CD4-positive, alpha-beta memory T cell (primary cell): Measurements from ENCODE around the gene SPPL3. TPM values are rescaled to one million over a fixed set of nuclear protein-coding genes. Genes with fewer than 3 reads are reported as not detected.

Source experiments
- CTCF ChIA-PET: fragments of 350-600 bp; sonication (Branson Sonifier 250); formaldehyde crosslinking; loops from one replicate; lab custom pipeline; 2021; ENCODE audit warnings: inconsistent platforms; ENCODE audit not compliant: partially characterized antibody; lab: Charles Lee
- POLR2A ChIA-PET: fragments of 350-600 bp; sonication (Branson Sonifier 250); formaldehyde crosslinking; loops from one replicate; lab custom pipeline; 2021; ENCODE audit not compliant: partially characterized antibody; lab: Charles Lee
- DNase-seq, 5 donors: peaks; one replicate each; pipeline versions ENCODE4 v3.0.0 to v3.0.0-alpha.2; 2020 to 2022; ENCODE audit warnings: mixed read lengths in 1 of 5
- H3K27ac ChIP-seq: one replicate; pipeline ENCODE4 v1.7.0; 2013; ENCODE audit warnings: low read depth, low read length
- H3K27me3 ChIP-seq: 2 replicates; pipeline ENCODE4 v1.7.0; 2013; ENCODE audit warnings: mild to moderate bottlenecking, low read length, moderate library complexity; ENCODE audit not compliant: insufficient read depth
- H3K36me3 ChIP-seq: 2 replicates; pipeline ENCODE4 v1.7.0; 2013; ENCODE audit warnings: mild to moderate bottlenecking, low read length, moderate library complexity; ENCODE audit not compliant: insufficient read depth
- H3K4me1 ChIP-seq: 2 replicates; pipeline ENCODE4 v1.7.0; 2013; ENCODE audit warnings: mild to moderate bottlenecking, low read length, moderate library complexity; ENCODE audit not compliant: insufficient read depth
- H3K4me3 ChIP-seq, 2 donors: one replicate each; pipeline ENCODE4 v1.7.0; 2013; ENCODE audit warnings: low read length in 2 of 2, mild to moderate bottlenecking in 1 of 2
- H3K9me3 ChIP-seq, 2 donors: one replicate each; pipeline ENCODE4 v1.7.0; 2013; ENCODE audit warnings: low read length in 2 of 2, control low read depth in 1 of 2; ENCODE audit not compliant: control insufficient read depth in 1 of 2
- H3K27ac Mint-ChIP-seq, 7 donors: one replicate each; pipeline ENCODE4 v1.8.0; 2020 to 2021; ENCODE audit warnings: mixed read lengths in 7 of 7, mild to moderate bottlenecking in 6 of 7, inconsistent platforms in 3 of 7, moderate library complexity in 3 of 7
- H3K27me3 Mint-ChIP-seq, 2 donors: one replicate each; pipeline ENCODE4 v1.8.0; 2020 to 2021; ENCODE audit warnings: mixed read lengths in 2 of 2
- H3K36me3 Mint-ChIP-seq, 2 donors: one replicate each; pipeline ENCODE4 v1.8.0; 2020 to 2021; ENCODE audit warnings: mixed read lengths in 2 of 2, inconsistent platforms in 1 of 2, mild to moderate bottlenecking in 1 of 2
- H3K4me1 Mint-ChIP-seq, 4 donors: one replicate each; pipeline ENCODE4 v1.8.0; 2020 to 2021; ENCODE audit warnings: mixed read lengths in 4 of 4, mild to moderate bottlenecking in 1 of 4
- H3K4me3 Mint-ChIP-seq, 8 donors: one replicate each; pipeline ENCODE4 v1.8.0; 2020 to 2021; ENCODE audit warnings: mixed read lengths in 8 of 8, mild to moderate bottlenecking in 7 of 8, moderate library complexity in 6 of 8, inconsistent platforms in 3 of 8
- H3K9me3 Mint-ChIP-seq, 8 donors: one replicate each; pipeline ENCODE4 v1.8.0; 2020 to 2021; ENCODE audit warnings: mixed read lengths in 8 of 8, mild to moderate bottlenecking in 5 of 8, inconsistent platforms in 3 of 8, moderate library complexity in 1 of 8
- intact Hi-C: fragments of 100-400 bp; cut with micrococcal nuclease; formaldehyde crosslinking; loops from one replicate; pipeline ENCODE4 v1.15.1; 2023
- polyA plus RNA-seq, 2 donors: library from polyadenylated mRNA; unstranded; fragments of 300-500 nt; fragmentation: Illumina TruSeq; gene quantifications; one replicate each; pipeline ENCODE4 v1.2.3, GENCODE V29; 2021
- total RNA-seq, 2 experiments: library from RNA; stranded (reverse); gene quantifications; one replicate each; pipeline ENCODE4 v1.2.3, GENCODE V29; 2021

SPPL3 gene
- total and polyA plus RNA-seq, 4 experiments from 2014 or later, result 7.4 to 49.4 (median 44.8) TPM

DNA sequence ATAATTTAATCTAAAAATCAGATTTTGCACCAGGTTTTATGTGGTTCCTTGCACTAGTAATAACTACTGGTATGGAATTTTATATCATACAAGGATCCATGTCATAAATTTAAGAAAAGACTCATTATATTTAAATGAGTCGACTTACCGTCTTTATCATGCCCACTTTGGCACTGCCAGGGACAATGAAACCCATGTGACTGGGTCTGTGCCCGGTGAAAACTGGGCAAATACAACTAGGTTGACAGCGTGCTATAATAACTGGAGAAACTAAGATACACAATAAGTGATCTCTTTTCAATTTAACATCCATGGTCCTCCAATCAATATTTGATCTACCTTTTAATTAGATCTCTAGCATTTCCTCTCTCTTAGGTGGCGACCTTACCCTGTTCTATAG lies 114.0 kb downstream of the SPPL3 start:
- peaks cover 20% of the 10 kb centered on the region in 2 donors for H3K36me3 Mint-ChIP-seq
- intact Hi-C loops, result no loop called here
- H3K4me1 Mint-ChIP-seq, result peaks cover 6 to 21% (median 16%) of the 10 kb centered on the region in 4 donors
- no peak overlapping the region for H3K27ac Mint-ChIP-seq
- H3K27ac ChIP-seq, result no peak overlapping the region
- peak in 1 of 5 donors; percentile 23 for DNase-seq
- no peak overlapping the region for H3K4me3 ChIP-seq
- H3K27me3 Mint-ChIP-seq, result no peaks in the 10 kb centered on the region
- no peaks in the 10 kb centered on the region for H3K36me3 ChIP-seq
- H3K4me3 Mint-ChIP-seq, result no peak overlapping the region
- CTCF ChIA-PET, result no interaction called here
- no peaks in the 10 kb centered on the region for H3K27me3 ChIP-seq
- POLR2A ChIA-PET, result no interaction called here
- peaks cover 0 to 11% (median under 1%) of the 10 kb centered on the region in 8 donors for H3K9me3 Mint-ChIP-seq
- H3K9me3 ChIP-seq, result no peaks in the 10 kb centered on the region
- H3K4me1 ChIP-seq, result no peaks in the 10 kb centered on the region

DNA sequence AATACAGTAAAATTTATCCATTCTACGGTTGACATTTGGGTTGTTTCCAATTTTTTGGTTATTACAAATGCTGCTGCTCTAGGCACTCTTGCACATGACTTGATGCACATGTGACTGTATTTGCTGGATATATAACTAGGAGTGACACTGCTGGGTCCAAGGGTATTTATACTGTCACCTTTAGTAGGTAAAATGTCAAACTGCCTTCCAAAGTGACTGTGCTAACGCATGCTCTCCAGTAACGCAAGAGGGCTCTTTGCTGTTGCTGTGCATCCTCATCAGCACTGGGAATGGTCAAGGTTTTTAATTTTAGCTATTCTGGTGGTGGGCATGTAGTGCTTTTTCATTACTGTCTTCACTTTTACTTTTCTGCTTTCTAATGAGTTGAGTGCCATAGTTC lies 116.3 kb downstream of the SPPL3 start:
- Mint-ChIP-seq H3K4me1 (peaks cover 10 to 34% (median 24%) of the 10 kb centered on the region in 4 donors), H3K36me3 (peaks cover 24 to 28% of the 10 kb centered on the region in 2 donors), H3K27ac (peak overlapping the region in 2 of 7 donors; percentile 58 to 77), H3K27me3 (no peaks in the 10 kb centered on the region), H3K9me3 (peaks cover 0 to 1% (median 0%) of the 10 kb centered on the region in 8 donors), H3K4me3 (no peak overlapping the region)
- ChIA-PET POLR2A (no interaction called here), CTCF (no interaction called here)
- DNase-seq, result no peak
- H3K27me3 ChIP-seq, result no peaks in the 10 kb centered on the region
- no peak overlapping the region for H3K4me3 ChIP-seq
- intact Hi-C loops, result no loop called here
- no peaks in the 10 kb centered on the region for H3K9me3 ChIP-seq
- H3K27ac ChIP-seq, result no peak overlapping the region
- H3K36me3 ChIP-seq, result no peaks in the 10 kb centered on the region
- H3K4me1 ChIP-seq, result peaks cover 8% of the 10 kb centered on the region

DNA sequence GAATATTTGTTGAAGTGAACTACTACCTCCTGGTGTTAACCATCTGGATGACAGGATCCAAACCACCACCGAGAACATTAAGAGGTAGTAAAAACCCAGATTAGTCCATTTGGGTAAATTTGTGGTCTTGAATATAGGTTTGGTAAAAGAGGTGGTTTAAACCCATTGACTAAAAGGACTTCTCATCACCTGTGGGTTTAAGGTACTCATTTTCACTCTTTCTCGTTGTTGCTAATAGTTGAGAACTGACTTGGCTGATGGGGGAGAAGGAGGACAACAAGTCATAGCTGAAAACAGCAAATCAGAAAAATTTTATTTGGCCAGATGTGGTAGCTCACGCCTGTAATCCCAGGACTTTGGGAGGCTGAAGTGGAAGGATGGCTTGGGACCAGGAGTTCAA lies 119.4 kb downstream of the SPPL3 start:
- H3K36me3 Mint-ChIP-seq, result peaks cover 30 to 33% of the 10 kb centered on the region in 2 donors
- Histone ChIP-seq H3K27ac (no peak overlapping the region), H3K27me3 (no peaks in the 10 kb centered on the region), H3K4me3 (no peak overlapping the region), H3K36me3 (no peaks in the 10 kb centered on the region), H3K9me3 (no peaks in the 10 kb centered on the region), H3K4me1 (peaks cover 14% of the 10 kb centered on the region)
- intact Hi-C loops, result no loop called here
- ChIA-PET CTCF (interaction anchor here (0.9 kb wide), 1 partner anchor 14 kb away, joined by 3 read pairs; no protein-coding TSS in a partner anchor), POLR2A (no interaction called here)
- no peaks in the 10 kb centered on the region for H3K27me3 Mint-ChIP-seq
- H3K4me1 Mint-ChIP-seq, result peaks cover 15 to 40% (median 20%) of the 10 kb centered on the region in 4 donors
- H3K27ac Mint-ChIP-seq, result peak overlapping the region in 5 of 7 donors; percentile 29 to 73 (median 58)
- no peak overlapping the region for H3K4me3 Mint-ChIP-seq
- DNase-seq, result no peak
- no peaks in the 10 kb centered on the region for H3K9me3 Mint-ChIP-seq

DNA sequence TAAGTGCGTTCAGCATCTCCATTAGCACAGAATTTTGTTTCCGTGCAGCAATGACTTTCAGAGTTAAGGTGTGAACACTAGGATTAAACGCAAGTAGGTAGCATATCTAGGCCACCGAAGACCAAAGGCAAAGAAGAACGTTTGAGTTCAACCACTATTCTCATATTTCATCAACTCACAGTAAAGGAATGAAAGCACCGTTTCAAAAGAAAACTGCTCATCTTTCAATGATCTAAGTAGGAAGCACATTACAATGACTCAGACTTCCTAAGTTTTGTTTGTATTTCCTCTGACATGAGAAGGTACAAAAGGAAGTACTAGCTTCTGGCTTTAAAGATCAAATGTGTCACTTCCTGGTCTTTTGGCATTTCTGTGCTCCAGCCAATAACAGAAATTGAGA lies 121.0 kb downstream of the SPPL3 start:
- H3K4me3 ChIP-seq, result no peak overlapping the region
- ChIA-PET POLR2A (no interaction called here), CTCF (interaction anchor here (0.7 to 1.0 kb wide), 2 partner anchors 134 to 189 kb away, joined by 3 to 4 read pairs; no protein-coding TSS in a partner anchor)
- H3K27me3 Mint-ChIP-seq, result no peaks in the 10 kb centered on the region
- DNase-seq, result peak in 1 of 5 donors; percentile 7
- no peaks in the 10 kb centered on the region for H3K9me3 Mint-ChIP-seq
- peaks cover 15 to 32% (median 17%) of the 10 kb centered on the region in 4 donors for H3K4me1 Mint-ChIP-seq
- H3K27ac Mint-ChIP-seq, result peak overlapping the region; percentile 25 to 87 (median 67)
- no peaks in the 10 kb centered on the region for H3K27me3 ChIP-seq
- peak overlapping the region in 6 of 8 donors; percentile 36 to 74 (median 54) for H3K4me3 Mint-ChIP-seq
- peaks cover 14% of the 10 kb centered on the region for H3K4me1 ChIP-seq
- H3K27ac ChIP-seq, result no peak overlapping the region
- no peaks in the 10 kb centered on the region for H3K9me3 ChIP-seq
- intact Hi-C loops, result no loop called here
- no peaks in the 10 kb centered on the region for H3K36me3 ChIP-seq
- peaks cover 26 to 32% of the 10 kb centered on the region in 2 donors for H3K36me3 Mint-ChIP-seq

DNA sequence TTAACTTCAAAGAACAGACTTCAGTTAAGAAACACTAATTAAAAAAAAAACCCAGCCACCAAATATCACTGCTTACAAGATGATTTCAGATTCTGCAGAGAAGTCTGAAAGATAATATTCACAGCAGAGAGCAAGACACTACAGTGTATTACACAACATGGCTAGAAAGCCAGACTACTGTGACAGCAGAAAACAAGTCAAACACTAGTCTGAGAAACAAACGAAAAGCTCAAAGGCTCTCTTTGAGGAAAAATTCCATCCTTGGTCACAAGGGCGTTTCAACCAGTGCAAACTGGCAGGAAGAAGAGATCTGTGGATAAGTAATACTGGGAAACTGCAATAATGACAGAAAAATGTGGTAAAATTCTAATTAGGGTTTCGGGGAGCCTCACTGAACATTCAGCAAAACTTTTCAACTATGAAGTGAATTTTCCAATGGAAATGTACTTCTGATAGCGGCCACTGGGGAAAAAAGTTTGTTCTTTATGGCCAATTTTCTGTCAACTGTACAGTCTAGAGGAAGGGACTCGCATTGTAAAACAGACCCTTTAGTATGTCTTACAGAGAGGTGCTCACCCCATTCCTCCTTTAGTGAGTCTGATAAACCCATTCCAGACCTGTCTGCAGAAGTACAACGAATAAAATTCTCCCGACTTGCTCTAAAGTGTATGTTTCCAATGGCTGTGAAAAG lies 128.2 kb downstream of the SPPL3 start:
- peaks cover 23 to 56% of the 10 kb centered on the region in 2 donors for H3K36me3 Mint-ChIP-seq
- no peaks in the 10 kb centered on the region for H3K27me3 Mint-ChIP-seq
- intact Hi-C loops, result no loop called here
- H3K27ac Mint-ChIP-seq, result peak overlapping the region in 2 of 7 donors; percentile 32 to 62
- H3K4me3 Mint-ChIP-seq, result no peak overlapping the region
- H3K9me3 Mint-ChIP-seq, result peaks cover 0 to 2% (median 0%) of the 10 kb centered on the region in 8 donors
- no peaks in the 10 kb centered on the region for H3K9me3 ChIP-seq
- H3K36me3 ChIP-seq, result peaks cover 3% of the 10 kb centered on the region
- peaks cover 6 to 22% (median 15%) of the 10 kb centered on the region in 4 donors for H3K4me1 Mint-ChIP-seq
- no peak overlapping the region for H3K4me3 ChIP-seq
- no peak overlapping the region for H3K27ac ChIP-seq
- peaks cover 6% of the 10 kb centered on the region for H3K4me1 ChIP-seq
- CTCF ChIA-PET, result no interaction called here
- no peak for DNase-seq
- POLR2A ChIA-PET, result no interaction called here
- no peaks in the 10 kb centered on the region for H3K27me3 ChIP-seq

DNA sequence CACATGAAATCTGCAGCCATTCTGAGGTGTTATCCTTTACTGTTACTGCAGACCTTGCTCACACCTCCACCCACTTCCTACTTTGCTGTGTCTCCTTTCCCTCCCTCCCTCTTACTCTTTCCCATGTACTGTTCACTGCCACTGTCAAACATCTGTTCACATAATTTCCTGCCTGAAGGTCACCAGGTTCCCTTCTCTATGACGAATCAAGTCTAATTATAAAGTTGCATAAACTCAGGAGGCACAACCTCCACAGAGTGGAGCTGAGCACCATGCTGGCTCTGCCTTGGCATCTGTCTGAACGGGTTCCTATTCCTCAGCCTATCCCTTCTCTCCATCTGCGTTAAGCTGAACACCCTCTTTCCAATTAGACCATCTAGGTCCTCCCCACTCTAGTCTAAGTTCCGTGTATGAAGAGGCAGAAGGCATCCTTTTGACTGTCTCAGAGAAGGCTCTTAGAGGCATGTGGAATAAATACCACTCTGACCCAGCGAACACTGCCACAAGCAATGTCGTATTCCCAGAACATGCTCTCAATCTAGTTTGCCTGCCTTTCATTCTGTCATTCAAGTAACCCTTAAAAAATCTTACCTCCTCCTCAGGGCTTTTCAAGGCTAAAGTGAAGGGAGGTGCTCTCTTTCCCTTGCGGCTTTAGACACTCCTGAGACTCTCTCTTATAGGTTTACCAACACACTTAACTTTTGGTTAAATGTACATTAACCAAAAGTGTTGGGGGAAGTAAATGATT lies 129.8 kb downstream of the SPPL3 start:
- peaks cover 3% of the 10 kb centered on the region for H3K36me3 ChIP-seq
- intact Hi-C loops, result no loop called here
- peaks cover 26 to 59% of the 10 kb centered on the region in 2 donors for H3K36me3 Mint-ChIP-seq
- ChIA-PET POLR2A (no interaction called here), CTCF (no interaction called here)
- no peak overlapping the region for H3K4me3 Mint-ChIP-seq
- H3K4me3 ChIP-seq, result no peak overlapping the region
- H3K9me3 Mint-ChIP-seq, result peaks cover 0 to 2% (median 0%) of the 10 kb centered on the region in 8 donors
- H3K27me3 ChIP-seq, result no peaks in the 10 kb centered on the region
- no peaks in the 10 kb centered on the region for H3K27me3 Mint-ChIP-seq
- H3K9me3 ChIP-seq, result no peaks in the 10 kb centered on the region
- H3K4me1 Mint-ChIP-seq, result peaks cover 6 to 22% (median 17%) of the 10 kb centered on the region in 4 donors
- H3K27ac ChIP-seq, result no peak overlapping the region
- peaks cover 6% of the 10 kb centered on the region for H3K4me1 ChIP-seq
- no peak for DNase-seq
- peak overlapping the region in 6 of 7 donors; percentile 53 to 91 (median 65) for H3K27ac Mint-ChIP-seq

DNA sequence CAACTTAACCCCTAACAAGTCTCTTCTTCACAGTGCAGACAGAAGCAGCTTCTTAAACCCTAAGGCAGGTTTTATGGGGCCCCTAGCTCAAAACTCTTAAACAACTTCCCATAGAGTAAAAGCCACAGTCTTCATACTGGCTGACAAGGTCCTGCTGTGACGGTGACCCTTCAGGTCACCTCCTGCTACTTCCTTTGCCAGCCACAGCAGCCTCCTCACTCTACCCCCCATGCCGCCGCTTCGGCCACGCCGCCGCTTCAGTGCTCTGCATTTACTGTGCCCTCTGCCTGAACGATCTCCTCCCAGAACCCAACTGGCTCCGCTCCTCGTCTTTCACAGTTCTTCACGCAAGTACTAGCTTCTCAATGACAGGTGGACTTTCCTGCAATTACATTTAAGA lies 133.1 kb downstream of the SPPL3 start:
- Histone ChIP-seq H3K27me3 (no peaks in the 10 kb centered on the region), H3K4me1 (peaks cover 6% of the 10 kb centered on the region), H3K27ac (no peak overlapping the region), H3K36me3 (peaks cover 35% of the 10 kb centered on the region), H3K4me3 (no peak overlapping the region), H3K9me3 (no peaks in the 10 kb centered on the region)
- no peak for DNase-seq
- H3K4me3 Mint-ChIP-seq, result no peak overlapping the region
- H3K27me3 Mint-ChIP-seq, result no peaks in the 10 kb centered on the region
- intact Hi-C loops, result no loop called here
- peak overlapping the region in 4 of 7 donors; percentile 13 to 72 (median 48) for H3K27ac Mint-ChIP-seq
- ChIA-PET POLR2A (no interaction called here), CTCF (interaction anchor here (1.3 to 1.4 kb wide), 2 partner anchors 14 kb away, joined by 3 to 5 read pairs; no protein-coding TSS in a partner anchor)
- peaks cover 0 to 2% (median 0%) of the 10 kb centered on the region in 8 donors for H3K9me3 Mint-ChIP-seq
- H3K36me3 Mint-ChIP-seq, result peaks cover 49 to 72% of the 10 kb centered on the region in 2 donors
- peaks cover 6 to 19% (median 16%) of the 10 kb centered on the region in 4 donors for H3K4me1 Mint-ChIP-seq
